Stimulated activated CD8-positive, alpha-beta memory T cell treated with anti-CD3 and anti-CD28 coated beads, Interleukin-7, amount 100 ng/mL, for 48 hours (primary cell): ENCODE data around the gene CAMTA1.
"Not testable (repeated sequence)": the region's sequence is repeated elsewhere in the genome, so short reads cannot be mapped to it uniquely, and the experiment has no call there.

Experiments
- DNase-seq, 2 donors: peaks; one replicate each; pipeline ENCODE4 v3.0.0-alpha.2; 2020; ENCODE audit warnings: low read depth in 1 of 2; ENCODE audit errors: extremely low read depth in 1 of 2

The CAMTA1 gene

DNA sequence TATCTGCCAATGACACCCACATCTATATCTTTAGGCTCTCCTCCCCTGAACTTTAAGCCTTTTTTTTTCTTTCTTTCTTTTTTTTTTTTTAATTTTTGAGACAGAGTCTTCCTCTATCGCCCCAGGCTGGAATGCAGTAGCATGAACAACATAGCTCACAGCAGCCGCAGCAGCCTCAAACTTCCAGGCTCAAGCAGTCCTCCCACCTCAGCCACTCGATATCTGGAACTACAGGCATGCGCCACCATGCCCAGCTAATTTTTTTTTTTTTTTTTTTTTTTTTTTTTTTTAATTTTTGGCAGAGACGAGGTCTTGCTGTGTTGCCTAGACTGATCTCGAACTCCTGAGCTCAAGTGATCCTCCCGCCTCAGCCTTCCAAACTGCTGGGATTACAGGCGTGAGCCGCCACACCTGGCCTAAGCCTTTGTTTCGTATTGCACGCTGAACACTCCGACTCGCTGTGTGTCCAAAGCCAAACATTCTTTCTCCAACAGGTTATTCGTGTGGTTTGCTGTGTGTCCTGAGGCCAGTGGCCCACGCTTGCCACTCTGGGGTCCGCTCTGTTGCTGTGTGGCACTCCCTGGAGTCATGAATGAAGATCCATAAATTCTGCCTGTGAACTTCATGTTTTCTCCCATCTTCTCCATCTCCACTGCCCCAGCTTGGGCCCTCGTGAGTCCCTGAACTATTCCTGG lies 119.4 kb downstream of the CAMTA1 start:
- DNase-seq, result no peak

GRCh38 chr1:6905331-6905730 lies 120.1 kb downstream of the CAMTA1 start:
- DNase-seq, result no peak

DNA sequence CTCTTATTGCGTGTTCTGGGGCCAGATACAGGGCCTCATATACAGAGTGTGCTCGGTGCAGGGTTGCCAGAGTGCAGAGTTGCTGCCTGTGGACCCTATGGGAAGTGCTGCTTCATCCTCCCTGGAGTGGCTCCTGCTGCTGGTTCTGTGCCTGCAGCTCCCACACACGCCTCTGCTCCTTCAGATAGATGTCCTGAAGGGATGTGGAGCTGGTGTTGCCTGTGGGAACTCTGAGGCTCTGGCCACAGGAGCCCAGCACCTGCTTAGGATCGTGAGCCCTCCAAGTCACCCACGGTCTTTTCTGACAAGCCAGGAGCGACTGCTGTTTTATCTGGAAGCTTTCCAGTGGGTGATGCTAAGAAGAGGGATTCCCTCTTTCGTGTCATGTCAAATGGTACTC lies 120.5 kb downstream of the CAMTA1 start:
- DNase-seq, result no peak

DNA sequence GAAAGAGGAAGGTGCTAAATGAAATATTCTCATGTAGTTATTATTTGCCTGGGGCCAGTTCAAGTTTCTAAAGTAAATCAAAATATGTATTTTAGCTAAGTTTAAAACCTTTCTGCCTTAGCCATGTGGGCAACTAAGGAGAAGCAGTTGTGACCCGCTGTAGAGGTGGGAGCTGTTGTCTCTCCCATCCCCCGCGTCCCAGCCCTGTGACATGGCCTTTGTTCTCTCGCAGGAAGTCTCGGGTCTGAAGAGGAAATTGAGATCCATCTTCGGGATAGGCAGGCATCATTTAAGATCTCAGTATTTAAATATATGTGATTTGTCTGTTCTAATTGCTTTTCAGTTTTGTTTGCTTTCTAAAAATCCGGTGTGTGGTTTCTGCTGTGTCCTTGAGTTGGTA lies 121.5 kb downstream of the CAMTA1 start:
- no peak for DNase-seq

DNA sequence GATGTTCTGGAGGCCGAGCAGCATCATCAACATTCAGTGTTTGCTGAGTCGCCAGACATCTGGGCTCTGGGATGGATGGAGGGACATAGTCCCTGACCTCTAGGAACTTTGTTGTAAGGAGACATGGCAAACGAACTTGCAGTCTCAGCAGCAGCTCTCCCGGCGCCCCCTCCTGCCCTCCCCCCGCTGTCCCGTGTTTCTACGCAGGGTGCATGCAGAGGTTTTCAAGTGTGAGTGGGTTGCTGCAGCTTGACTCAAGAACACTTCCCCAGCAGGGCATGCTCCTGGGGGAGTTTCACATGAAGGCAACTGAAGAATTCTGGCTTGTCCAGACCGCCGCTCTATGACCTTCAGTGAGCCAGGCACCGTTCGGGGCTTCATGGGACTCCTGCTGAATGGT lies 121.9 kb downstream of the CAMTA1 start:
- DNase-seq, result no peak

DNA sequence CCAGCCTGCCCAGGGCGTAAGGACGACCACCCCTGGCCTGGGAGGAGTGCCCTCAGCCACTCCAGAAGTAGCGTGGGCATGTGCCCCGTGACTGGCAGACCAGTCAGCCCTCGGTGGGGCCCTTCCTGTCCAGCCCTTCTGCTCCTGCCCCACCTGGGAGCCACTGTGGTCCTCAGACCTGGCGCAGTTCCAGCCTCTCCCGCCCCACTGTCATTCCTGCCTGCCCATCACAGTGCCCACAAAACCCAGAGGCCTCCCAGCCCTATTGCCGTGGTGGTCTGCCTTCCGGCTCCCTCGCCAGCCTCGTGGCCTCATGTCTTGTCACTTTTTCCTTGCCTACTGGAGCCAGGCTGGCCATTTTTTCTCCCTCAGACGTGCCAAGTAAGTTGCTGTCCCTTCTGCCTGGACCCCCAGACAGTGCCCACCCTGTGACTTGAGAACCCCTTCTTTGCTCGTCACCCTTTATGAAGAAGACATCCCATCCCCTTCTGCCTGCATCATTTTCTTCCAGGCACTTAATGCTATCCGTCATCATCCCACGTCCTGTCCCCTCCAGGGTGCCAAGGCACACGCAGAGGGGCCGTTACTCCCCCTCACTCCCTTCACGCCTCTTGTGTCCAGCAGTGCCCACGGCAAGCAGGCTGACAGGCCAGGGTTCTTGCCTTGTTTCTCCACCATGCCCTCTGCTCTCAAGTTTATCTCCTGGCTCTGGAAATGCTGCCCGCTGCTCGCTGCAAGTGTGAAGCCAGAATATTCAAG lies 122.6 kb downstream of the CAMTA1 start:
- DNase-seq, result no peak

DNA sequence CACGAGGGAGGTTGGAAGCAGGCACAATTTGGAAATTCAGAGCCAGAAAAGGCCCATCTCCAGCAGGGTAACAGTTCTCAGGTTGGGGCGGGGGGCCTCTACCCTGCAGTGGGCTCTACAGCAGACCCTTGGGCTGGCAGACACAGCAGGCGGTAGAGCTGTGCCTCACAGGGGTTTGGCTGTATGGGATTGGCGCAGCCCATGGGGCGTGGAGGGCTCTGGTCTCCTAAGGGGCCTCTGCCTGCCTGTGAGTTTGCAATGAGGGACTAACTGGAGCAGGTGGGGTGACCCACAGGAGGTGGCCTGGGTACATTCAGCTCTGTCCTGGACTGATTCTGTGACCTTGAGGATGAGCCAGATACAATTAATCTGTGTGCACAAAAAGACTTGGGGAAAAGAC lies 124.1 kb downstream of the CAMTA1 start:
- DNase-seq, result no peak

DNA sequence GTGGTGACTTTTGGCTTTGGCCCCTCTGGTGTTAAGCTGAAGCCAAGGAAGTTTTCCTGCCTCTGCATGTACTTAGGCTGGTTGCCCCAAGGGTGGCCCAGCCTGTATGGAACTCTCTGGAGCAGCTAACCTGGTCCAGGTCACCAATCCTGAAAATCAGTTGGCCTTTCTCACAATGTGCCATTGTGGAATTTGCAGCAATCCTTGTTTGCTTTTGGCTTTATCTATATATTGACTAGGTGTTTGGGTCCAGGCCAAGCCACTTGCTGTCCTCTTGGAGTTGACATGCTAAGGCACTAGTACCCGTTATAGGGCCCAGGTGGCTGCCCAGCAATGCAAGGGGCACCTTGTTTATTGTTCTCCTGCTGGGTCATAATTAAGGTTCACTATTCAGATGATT lies 124.6 kb downstream of the CAMTA1 start:
- no peak for DNase-seq

DNA sequence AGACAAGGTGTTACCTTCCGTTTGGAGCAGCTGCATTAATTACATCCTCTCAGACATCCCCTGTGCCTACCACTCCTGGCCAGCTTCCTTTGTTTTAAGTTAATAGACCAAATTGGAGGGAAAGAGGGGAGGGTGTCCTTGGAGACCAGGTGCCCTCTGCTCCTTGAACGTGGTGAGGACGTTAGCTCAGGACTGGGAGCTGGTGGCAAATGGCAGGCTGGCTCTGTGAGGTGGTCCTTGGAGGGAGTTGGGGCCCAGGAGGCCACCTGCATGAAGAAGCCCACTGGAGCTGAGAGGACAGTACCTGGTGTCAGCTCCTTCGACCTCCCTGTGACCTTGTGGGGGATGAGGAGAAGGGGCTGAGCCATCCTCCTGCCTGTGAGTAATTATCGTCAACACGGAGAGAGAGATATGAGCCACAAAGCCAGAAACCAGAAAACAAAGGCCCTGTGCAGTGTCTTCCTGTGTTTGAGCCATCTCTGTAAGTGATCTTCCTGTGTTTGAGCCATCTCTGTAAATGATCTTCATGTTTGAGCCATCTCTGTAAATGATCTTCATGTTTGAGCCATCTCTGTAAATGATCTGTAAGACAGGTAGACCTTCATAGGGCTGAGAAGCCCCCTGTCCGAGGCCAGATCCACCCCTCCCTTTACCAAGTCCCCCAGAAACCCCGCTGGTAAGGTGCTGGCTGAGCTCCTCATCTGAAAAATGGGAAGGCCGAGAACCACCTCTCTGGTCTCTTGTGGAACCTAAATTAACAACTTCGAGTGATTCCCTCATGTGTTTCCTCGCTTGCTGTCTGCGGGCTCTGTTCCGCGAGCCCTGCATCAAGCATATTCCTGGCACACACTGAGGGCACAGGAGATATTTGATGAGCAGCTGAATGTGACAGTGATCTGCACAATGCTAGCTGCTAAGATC lies 126.0 kb downstream of the CAMTA1 start:
- no peak for DNase-seq

GRCh38 chr1:6911974-6912373 lies 126.7 kb downstream of the CAMTA1 start:
- DNase-seq, result no peak

GRCh38 chr1:6912518-6912917 lies 127.3 kb downstream of the CAMTA1 start:
- no peak for DNase-seq

DNA sequence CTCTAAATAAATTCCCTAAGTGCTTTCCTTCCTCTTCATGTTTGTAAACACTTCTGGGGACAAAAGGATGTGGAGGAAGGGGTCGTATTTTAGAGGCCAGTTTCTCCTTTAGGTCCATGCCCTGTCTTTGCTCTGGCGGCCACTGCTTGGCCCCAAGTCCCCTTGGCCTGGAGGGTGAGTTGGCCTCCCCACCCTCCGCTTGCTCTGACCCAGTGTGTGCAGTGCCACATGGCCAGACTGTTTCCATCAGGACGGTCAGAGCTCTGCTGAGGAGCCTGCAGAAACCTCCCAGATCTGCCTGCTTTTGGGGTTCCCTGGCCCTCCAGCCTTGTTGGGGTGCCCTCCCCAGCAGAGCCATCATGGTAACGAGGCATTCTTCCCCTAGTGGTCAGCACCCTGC lies 127.8 kb downstream of the CAMTA1 start:
- no peak for DNase-seq

DNA sequence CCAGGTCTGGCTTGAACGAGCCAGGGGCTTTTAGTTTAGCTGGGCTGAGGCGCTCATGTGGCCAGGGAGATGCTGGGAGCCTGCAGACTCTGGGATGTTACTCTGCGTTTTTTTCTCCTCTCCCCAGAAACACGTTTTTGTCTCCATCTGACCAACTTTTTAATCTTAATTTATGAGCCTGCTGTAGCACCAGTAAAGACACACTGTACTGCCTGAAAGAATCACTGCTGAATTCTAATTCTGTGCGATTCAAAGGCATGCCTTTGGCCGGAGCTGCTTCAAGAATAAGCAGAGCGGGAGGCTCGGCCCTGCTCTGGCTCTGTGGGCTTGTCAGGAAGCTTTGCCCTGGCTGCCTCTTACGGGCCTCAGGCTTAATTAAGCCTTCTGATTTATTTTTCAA lies 129.5 kb downstream of the CAMTA1 start:
- no peak for DNase-seq

GRCh38 chr1:6915999-6916565 lies 130.8 kb downstream of the CAMTA1 start:
- no peak for DNase-seq

DNA sequence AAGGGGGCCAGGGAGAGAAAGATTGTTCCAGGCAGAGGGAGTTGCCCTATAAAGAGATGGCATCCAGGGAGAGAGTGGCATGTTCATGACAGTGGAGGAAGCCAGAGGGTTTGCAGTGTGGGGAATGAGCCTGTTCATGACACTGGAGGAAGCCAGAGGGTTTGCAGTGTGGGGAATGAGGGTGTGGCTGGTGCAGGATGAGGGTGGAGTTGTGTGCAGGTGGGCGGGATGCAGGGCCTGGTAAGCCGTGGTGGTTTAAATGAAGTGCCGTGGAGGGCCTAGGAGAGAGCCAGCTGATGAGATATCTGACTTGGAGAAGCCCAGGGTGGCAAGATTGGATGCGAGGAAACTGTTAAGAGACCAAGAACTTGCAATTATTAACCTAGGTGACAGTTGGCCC lies 131.8 kb downstream of the CAMTA1 start:
- DNase-seq, result no peak

DNA sequence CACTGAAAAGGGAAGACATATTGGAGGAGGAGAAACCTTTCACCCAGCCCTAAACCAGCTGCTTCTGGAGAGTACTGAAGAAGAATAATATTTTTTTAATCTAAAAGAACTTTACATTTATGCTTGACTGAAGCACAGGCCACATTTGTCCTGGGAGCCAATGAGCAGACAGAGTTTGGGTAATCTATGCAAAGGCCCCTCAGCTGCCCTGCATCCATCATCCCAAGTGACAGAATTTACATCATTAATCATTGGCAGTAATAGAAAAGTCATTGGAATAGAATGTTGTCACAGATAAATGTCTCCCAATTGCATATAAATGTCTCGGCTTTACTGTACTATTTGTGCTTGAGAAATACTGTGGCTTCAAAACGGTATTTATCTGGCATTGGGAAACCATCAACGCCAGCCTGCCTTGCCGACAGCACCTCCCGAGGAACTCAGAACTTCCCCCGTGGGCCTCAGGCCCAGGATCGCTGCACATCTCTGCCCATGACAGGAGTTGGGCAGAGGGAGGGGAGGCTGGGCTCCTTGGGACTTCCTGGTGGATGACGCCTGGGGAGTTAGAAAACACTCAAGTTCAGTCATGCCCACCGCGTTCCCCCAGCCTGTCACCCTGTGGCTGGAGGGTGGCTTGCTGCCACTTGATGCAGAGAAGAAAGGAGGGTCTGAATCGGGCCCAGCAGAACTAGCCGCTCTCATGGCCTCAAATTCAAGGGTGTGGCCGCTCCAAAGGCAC lies 133.1 kb downstream of the CAMTA1 start:
- DNase-seq, result no peak

- no peak for DNase-seq
These were observed 133.8 kb downstream of the CAMTA1 start for GRCh38 chr1:6918925-6919511.

GRCh38 chr1:6921506-6921905 lies 136.3 kb downstream of the CAMTA1 start:
- not testable (repeated sequence) for DNase-seq

DNA sequence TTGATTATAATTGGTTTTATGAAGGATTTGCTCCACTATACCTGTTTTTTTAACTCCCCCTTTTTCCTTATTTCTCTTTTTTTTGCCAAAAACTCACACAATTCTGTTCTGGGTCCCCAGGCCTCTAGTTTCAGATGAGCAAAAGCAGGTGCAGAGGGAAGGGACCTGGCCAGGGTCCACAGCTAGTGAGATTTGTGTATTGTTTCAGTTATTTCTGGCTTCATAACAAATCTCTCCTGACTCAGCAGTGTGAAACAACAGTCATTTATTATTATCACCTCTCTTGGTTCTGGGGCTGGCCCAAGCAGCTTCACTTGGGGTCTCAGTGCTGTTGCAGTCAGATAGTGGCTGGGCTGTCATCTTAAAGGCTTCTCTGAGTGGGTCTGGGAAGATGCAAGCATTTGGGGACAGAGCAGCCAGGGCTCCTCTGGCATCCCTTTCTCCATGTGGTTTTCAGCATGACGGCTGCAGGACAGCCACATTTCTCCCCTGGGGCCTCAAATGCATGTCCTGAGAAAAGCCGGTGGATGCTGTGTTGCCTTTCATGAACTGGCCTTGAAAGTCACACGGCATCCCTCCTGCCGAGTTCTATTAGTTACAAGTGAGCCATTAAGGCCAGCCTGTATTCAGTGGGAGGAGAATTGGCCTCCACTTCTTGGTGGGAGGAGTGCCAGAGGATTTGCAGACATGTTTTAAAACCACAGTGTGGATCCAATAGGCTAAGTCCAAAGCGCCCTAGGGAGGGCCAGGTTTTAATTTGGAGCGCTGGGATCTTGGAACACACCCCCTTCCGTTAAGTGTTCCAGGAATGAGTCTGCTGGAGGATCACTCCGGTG lies 137.1 kb downstream of the CAMTA1 start:
- DNase-seq, result no peak
